GM18511 (cell line): ENCODE data around the gene TESMIN.

Source experiments
- ATAC-seq: cut with Tn5 transposase; IDR thresholded peaks from one replicate; pipeline ENCODE4 v1.9.1; 2021; ENCODE audit warnings: mild to moderate bottlenecking, moderate library complexity; ENCODE audit not compliant: unreplicated experiment

TESMIN gene

DNA sequence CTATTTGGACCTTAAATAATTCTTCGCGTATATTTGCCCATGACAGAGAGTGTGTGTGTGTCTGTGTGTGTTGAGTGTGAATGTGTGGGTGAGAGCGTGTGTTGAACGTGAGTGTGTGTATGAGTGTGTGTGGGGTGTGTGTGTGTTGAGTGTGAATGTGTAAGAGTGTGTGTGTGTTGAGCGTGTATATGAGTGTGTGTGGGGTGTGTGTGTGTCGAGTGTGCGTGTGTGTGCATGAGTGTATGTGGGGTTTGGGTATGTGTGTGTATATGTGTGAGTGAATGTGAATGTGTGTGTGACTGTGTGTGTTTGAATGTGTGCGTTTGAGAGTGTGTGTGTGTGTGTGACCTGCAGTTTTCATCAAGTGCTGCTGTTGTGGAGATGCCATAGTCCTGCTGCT lies 40.2 kb downstream of the TESMIN start:
- ATAC-seq = no peak

DNA sequence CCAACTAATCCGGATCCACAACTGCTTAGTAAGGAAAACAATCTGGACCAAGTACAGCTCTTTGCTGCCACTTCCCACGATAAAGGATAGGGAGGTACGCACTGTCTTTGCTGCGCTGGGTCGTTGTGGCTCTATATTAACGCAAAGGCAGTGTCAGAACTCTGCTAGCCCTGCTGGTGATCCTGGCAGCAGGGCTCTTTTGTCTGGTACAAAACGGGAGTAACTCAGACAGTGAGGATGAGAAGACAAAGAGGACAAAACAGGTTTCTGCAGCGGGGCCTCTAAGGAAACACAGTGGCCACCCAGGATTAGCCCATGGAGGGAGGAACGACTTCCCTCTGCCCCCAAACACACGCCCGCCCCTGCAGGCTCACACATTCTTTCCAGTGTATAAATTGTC lies 40.9 kb downstream of the TESMIN start:
- no peak for ATAC-seq

DNA sequence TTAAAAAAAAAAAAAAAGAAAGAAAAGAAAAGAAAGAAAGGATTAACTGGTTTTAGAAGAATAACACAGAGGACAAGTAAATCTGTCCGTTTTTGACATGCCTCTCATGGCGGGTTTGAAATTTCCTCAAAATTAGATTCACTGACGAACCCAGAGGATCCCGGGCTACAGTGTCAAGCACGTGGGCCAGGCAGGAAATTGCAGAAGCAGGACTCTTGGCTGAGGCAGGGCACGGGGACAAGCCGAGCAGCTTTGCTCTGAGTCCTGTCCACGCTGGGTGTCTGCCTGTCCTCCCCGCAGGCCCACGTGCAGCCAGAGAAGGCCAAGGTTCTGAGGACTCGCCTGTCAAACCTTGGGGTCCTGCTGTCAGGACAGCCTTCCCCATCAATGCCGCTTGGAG lies 42.3 kb downstream of the TESMIN start:
- ATAC-seq = no peak

DNA sequence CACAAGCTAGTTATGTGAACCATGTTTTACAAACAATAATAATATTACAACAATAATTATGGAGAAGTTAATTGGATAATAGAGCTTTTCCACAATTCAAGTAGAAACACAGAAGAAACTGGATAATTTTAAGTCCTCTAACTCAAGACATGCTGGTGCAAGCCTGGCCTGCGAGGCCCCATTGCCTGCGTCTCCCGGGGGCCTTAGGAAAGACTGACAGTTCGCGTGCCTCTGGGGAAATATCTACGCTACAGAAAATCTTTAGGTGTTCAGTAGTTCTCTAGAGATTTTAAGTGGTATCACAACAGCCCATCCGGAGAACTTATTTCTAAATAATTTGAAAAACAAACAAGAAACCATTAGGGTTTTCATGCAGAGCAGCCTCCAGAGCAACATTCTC lies 43.8 kb downstream of the TESMIN start:
- no peak for ATAC-seq

DNA sequence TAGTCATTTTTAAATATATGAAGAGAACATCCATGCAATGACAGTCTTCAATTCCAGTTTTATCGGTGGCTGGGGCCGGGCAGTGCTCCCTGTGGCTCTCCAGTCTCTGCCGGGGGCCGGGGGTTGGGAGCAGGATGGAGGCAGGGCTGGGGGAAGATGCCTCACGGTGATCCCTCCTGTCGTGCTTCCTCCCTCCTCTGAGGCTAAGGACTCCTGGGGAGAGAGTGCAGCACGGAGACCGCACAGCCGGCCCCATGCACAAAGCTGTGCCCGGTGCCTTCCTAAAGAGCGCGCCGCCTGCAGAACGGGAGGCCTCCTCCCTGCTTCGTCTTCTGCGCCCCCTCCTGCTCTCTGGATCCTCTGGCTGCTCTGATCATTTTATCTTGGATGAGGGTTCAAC lies 46.4 kb downstream of the TESMIN start:
- no peak for ATAC-seq

DNA sequence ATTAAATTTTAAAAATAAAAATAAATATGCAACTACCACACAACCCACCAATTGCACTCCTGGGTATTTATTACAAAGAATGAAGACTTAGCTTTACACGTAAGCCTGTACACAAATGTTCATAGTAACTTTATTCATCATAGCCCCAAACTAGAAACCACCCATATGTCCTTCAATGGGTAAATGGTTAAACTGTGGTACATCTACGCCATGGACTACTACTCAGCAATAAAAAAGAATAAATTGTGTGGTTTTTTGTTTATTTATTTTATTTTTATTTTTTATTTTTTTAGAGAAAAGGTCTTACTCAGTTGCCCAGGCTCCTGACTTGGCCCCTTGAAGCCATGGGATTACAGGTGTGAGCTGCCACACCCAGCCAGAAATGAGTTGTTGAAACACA lies 52.3 kb downstream of the TESMIN start:
- ATAC-seq = no peak

DNA sequence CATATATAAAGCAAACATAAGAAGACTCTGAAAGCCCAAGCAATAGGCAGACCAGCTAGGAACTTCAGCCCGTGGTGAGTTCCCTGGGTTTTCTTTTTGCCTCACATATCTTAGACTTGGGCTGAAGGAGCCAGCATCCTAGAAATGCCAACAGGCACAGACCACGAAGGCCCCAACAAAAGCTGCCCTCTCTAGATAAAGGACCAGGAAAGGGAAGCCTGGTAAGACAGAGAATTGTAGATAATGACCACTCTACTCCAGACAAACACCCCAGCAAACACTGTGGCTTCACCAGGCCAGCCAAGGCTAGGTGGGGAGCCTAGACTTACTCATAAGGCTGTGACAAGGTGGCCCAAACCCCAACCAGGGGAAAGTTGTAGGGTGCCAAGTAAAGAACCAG lies 55.8 kb downstream of the TESMIN start:
- ATAC-seq = no peak

DNA sequence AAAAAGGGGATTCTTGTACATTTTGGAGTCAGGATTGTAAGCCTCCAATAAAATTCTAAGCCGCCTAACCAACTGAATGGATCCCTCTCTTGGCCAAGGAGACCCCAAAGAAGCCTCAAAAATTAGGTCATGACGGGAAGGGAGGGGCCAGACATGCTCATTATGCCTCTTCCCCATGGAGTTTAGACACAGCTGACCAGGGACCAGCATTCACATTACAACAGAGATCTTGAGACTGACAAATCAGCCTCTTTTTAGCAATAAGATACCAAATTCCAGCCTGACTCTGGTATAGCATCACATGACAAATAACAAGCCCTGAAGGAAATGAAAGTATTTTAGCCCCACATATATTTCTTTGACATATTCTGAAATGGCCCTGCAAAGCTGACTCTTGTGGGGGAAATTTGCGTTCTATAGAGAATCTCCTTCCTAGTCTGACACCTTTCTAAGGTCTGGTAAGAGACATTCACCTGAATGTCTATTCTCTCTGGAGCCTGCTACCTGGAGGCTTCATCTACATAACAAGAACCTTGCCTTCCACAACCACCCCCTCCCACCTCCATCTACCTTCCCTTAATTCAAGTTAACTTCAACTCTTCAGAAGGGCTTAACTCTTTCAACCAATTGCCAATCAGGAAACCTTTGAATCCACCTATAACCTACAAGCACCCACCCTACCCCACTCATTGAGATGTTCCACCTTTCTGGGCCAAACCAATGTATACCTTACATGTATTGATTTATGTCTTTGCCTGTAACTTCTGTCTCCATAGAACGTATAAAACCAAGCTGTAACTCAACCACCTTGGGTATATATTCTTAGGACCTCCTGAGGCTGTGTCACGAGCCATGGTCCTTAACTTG lies 56.7 kb downstream of the TESMIN start:
- no peak for ATAC-seq

DNA sequence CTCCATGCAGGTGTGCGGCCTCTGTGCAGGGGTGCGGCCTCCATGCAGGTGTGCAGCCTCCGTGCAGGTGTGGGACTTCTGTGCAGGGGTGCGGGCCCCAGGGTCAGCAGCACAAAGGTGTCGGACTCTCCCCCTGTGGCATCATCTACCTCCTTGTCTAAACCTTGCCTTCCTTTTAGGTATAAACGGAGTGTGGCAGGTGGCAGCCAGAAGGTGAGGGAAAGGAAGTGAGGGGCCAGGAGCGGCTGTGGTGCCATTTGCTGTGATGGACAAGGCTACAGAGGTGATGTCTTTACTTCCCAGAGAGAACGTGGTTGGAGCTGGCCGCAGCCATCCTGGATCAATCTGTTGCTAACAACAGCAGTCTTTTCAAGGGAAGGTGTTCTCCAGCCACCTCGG lies 57.8 kb downstream of the TESMIN start:
- no peak for ATAC-seq

DNA sequence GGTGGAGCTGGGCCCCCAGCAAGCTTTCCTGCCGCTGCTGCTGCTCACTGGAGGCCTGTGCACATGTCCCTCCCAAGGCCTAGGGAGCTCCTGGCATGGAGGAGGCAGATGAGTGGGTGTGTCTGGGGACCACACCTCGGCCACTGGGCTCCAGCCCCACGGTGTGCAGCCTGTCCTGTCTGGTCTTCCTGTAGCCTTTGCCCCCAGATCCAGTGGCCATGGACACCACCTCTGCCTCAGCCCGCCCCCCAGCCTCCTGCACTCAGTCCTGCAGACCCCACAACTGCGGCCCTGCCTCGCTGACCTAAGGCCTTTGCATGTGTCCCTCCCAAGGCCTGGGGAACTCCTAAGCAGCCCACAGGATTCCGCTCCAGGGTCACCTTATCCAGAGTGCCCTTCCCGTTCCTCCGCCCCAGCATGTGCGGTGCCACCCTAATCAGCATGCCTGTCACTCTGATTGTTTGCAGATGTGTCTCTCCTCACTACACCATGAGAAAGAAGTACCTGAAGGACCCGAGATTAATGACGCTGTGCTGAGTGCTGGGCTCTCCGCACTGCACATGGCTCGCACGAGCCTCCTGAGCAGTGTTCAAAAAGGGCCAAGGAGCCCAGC lies 58.3 kb downstream of the TESMIN start:
- no peak for ATAC-seq

DNA sequence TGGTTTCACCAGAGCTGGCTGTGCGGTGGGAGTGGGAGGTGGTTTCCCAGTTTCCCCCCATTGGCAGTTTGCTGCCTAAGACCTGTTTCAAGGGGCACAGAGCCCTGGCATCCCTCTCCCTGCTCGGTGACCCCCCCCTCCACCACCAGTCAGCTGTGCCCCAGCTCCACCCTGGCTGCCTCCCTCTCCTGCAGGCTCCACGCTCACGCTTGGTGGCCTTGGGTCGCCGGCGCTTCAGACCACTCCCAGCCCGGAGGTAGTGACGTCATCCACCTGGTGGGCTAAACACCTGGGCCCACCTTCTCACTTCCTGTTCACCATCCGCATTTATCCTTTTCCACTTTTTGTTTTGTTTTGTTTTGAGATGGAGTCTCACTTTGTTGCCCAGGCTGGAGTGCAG lies 59.2 kb downstream of the TESMIN start:
- ATAC-seq = no peak

DNA sequence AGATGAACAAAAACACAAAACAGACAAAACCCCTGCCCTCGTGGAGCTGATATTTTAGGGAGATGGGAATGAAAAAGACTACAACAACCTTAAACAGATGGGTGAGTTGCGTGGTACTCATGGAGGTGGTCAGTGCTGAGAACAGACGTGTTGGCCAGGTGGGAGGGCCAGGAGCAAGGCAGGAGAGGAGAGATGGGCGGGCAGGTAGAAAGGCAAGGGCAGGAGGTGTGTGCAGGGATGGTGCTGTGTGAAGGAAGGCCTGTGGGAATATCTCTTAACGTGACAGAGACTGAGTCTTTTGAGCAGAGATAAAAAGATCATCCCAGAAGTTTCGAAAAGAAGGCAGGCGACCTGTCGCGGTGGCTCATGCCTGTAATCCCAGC lies 59.9 kb downstream of the TESMIN start:
- ATAC-seq = no peak

DNA sequence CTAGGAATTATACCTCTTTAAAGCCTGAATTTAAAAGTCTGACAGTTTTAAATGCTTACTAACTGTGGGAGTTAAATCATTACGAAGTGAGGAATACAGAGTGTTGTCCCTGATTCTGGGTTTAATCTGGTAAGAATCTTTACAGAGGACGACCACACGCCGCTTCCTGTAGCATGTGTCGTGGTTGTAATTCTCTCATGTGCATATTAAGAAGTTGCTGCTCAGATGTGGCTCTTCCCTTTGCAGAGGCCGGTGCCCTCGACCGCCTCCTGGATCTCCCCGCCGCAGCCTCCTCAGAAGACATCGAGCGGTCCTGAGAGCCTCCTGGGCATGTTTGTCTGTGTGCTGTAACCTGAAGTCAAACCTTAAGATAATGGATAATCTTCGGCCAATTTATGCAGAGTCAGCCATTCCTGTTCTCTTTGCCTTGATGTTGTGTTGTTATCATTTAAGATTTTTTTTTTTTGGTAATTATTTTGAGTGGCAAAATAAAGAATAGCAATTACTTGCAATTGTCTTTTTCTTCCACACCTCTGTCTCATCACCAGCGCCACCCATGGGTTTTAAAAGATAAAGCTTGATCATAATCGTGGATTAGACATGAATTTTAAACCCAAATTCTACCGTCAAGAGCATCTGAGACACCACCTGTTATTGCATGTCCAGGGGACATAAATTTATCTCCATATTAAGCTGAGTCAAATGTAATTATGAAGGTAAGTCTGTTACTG lies 60.5 kb downstream of the TESMIN start:
- no peak for ATAC-seq

DNA sequence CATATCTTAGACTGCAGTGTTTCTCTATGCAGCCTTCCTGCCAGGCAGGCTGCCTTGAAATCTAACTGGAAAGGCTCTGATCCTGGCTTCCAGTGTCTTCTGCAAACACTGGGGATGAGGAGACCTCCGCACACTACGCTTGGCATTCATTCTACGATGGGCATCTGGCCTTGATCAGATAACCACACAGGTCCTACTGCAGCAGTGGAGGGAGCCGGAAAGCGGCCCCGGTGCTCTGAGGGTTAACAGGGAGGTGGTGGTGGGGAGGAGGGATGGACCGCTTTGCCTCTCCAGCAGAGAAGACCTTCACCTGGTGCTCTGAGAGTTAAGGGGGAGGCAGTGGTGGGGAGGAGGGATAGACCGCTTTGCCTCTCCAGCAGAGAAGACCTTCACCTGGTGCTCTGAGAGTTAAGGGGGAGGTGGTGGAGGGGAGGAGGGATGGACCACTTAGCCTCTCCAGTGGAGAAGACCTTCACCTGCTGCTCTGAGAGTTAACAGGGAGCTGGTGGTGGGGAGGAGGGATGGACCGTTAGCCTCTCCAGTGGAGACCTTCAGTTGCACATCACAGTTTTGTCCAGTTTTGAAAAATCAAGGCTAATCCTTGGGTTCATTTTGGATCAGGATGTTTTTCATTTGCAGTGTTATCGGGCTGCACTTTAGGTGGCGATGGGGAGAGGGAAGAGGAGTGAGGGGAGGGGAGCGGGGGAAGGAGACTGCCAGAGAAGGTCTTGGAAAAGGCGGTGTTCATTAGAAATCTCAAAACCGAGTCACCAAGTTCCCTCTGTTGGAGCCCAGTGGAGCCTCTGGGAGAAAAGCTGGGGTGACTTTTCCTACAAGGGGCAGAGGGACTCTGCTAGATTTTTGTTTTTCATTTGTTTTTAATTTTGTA lies 61.3 kb downstream of the TESMIN start:
- no peak for ATAC-seq

DNA sequence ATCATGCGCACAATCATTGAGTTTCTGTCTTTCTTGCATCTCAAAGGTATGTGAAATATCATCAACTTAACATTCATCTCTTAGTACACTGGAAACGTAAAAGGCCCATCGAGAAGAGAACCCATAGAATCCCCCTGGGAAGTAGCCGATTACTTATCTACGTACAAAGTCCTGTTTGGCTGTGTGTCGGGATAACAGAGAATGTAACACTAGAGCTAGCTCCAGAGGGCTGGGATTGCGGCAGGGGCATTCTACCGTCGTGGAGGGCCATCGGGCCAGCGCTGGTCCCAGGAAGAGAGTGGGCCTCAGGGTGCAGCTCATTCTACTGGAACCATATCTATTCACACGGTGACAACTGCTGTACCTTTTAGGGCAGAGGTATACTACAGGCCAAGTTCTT lies 62.4 kb downstream of the TESMIN start:
- ATAC-seq = no peak

DNA sequence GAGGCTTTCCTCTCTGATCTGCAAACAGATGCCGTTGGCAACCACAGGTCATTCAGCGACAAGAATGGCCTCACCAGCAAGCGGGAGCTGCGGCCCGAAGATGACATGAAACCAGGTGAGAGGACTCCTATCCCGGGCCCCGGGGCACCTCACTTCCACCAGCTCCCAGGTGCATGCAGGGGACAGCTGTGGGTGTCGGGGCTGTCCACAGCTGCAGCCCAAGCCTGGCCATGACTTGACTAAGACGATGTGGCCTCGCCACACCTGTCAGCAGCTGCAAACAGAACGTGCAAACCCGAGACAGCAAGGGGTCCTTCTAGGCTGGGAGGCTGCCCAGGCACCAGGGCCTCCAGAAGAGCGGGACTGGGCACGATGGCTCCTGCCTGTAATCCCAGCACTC lies 63.3 kb downstream of the TESMIN start:
- no peak for ATAC-seq

DNA sequence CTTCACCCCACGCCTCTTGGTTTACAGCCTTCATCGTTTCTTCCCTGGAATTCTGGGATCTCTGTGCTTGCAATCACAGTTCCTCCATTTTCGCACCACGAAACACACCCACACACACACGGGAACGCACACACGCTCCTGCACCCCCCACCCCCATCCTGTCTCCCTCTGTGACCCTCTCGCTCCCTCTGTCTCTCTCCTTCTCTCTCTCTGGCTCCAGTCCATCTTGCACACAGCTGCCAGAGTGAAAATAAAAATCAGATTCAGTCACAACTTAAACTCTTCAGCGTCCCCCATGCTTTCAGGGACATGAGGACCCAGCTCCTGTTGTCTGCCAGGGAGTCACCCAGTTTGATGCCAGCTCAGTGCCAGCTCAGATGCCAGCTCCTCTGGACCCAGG lies 64.0 kb downstream of the TESMIN start:
- no peak for ATAC-seq

DNA sequence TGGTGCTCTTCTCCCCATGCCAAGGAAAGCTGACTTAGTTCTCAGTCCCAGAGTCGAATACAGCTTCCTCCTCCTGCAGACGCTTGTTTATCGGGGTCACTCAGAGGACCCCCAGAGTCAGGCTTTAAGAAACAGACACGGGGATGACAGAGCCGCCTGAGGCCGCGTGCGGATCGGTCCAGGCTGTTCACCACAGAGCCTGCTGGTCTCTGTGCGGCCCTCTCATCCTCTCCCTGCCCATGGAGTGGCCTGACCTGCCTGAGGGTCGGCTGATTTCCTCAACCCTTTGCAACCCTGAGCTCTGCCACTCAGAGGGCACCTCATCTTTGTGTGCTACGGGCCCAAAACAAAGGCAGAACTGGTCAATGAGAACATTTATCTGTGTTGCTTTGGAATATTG lies 64.8 kb downstream of the TESMIN start:
- ATAC-seq = no peak

DNA sequence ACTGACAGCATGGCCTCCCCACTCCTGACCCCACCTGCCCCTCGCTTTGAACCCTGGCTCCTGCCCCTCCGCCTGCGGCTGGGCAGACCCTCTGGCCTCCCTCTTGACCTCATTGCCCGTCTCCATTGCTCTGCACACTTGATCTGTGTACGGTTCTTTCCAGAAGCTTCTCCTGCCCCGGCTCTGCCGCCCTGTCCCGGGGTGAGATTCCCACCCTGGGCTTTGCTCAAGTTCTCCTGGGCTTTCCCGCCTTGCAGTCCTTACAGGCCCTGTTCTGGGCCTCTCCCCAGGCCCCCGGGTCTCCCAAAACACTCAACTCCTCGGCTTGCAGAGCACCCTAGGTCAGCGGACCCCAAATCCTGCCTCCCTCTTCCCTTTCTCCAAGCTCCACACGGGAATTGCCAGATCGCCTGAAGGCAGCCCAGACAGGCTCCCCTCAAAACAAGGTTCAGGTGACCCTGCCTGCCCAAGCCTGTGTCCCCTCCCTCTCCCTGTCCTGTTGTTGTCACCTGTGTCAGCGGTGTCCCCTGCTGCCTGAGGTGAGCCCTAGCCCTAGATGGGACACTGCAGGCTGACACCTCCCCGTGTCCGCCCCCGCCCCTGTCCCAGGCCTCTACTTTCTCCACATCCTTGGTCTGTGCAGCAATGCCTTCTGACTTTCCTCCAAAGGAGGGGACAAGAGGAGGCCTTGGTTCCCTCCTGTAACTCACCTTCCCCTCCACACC lies 65.5 kb downstream of the TESMIN start:
- ATAC-seq = no peak
